Stimulated activated CD4-positive, alpha-beta T cell treated with anti-CD3 and anti-CD28 coated beads, TNF-alpha, amount 100 ng/mL, for 4 hours (primary cell): ENCODE measurements around the gene ELMOD1.

Experiments
- DNase-seq, 3 experiments: peaks; one replicate each; pipeline ENCODE4 v3.0.0-alpha.2; 2020; ENCODE audit warnings: low read depth in 3 of 3

ELMOD1 gene

GRCh38 chr11:107688322-107688918, 97.5 kb downstream of the ELMOD1 start:
- DNase-seq = no peak

DNA sequence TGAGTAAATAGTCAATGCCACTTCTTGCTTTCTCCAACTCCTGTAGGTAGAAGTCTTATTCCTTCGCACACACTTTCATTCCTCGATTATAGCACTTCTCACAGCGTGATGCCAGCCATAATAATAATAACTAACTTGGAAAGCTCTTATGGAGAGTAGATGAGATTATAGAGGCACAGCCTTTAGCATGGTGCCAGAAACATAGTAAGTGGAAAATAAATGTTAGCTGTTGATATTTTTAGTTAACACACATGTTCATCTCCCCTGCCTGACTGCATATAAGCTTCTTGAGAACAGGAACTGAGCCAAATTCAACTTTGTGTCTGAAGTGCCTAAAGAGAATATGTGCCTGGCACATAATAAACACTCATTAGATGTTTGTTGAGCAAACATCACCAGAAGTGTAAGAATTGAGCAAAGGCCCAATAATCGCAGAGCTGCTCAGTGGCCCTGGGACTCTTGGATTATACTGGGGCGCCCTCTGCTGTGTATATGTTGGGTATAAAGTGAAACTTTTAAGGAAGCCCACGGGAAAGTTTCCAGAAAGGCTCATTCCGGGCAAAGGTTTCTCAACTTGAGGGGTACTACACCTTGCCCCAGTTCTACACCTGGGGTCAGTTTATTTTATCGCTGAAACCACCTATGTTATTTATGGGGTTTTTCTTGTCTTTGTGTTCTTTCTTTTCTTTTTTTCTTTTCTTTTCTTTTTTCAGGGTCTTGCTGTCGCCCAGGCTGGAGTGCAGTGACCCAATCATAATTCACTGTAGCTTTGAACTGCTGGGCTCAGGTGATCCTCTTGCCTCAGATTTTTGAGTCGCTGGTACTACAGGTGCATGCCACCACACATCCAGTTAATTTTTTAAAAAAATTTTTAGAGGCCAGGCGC, 98.6 kb downstream of the ELMOD1 start:
- peak; percentile 17 to 18 (median 18) for DNase-seq

DNA sequence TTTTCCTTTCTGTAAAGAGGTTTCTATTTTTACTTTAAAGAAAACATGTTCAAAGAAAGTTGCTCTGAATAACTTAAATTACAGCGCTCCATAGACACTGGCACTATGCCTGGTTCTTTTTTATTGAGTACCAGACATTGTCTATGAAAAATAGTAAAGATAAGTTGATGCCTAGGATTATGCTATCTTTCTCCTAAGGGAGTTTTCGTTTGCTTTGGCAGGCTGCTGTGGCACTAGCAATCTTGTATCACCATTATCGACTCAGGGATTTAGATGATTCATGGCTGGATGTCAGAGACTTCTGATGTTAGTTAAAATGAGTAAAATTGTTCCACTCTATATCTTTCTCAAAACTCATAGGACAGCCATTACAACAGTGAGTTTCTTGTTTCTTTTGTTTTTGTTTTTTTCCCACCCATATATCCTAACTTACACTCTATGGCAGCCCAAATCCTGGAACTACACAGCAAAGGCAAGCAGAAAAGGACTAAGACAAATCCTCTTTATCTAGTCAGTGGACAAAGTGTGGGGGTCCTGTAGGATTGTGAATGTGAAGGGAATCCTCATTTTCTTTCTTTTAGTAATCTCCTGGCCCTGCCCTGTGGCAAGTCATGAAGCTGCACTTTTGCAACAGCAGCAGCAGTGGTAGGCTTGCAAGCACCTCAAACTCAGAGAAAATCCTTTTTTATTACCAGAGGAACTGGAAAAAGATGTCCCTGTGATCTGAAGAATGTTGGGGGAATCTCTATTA, 100.2 kb downstream of the ELMOD1 start:
- DNase-seq = no peak

DNA sequence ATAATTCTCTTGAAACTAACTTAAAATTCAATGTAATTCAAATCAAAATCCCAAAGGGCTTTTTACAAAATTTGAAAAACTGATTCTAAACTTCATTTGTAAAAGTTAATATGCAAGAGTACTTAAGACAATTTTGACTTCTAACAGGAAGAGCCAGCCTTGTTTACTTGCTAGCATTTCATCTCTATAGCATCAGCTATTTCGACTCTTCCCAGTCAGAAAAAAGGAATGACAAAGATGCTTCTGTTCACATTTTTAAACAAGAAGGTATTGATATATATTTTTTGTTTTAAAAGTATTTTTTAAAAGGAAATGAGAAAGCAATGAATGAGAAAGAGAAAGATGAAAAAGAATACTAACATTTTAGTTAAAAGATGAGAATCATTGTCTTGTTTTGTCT, 104.5 kb downstream of the ELMOD1 start:
- no peak for DNase-seq

DNA sequence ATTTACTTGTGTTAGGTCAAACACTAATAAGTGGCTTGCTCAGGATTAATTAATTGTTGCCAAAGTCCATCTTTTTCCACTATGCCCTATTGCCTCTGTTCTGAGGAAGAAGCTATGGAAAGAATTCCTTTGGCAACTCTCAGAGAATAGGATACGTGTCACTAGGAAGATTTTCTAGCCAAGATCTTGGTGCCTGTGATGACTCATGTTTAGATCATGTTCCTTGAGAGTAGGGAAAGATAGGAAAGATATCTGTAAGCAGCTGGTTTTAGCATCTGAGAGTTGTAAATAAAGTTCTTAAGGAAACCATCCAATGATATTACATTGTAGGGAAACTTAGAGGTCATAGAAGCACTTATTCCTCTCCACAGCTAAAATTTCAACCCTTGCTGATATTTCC, 105.2 kb downstream of the ELMOD1 start:
- DNase-seq = no peak

- no peak for DNase-seq
These were observed 106.3 kb downstream of the ELMOD1 start for GRCh38 chr11:107697291-107697690.

- DNase-seq = no peak
These were observed 108.7 kb downstream of the ELMOD1 start for GRCh38 chr11:107699371-107700285.

DNA sequence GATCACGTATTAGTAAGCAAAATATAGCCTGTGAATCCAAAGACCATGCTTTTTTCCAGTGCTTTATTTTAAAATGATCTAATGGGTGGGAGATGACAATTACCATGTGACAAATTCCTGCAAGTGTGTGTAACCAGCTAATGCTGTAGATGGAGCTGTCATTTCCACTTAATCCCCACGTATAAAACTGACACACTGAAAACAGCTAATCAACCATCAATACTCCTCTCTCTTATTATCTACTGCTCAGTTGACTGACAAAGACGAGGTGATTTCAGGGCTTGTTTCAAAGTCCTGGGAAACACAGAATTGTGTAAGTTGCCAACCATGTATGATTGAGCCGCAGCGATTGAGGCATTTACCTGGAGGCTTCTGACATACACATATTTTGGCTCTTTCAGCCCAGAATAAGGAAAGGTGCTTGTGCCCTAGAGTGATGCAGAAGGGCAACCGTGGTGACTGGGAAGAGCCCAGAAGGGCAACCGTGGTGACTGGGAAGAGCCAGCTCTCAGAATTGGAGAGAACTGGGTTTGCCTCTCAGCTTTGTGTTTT, 111.2 kb downstream of the ELMOD1 start:
- no peak for DNase-seq

- DNase-seq = no peak
These were observed 111.8 kb downstream of the ELMOD1 start for GRCh38 chr11:107702723-107703122.

DNA sequence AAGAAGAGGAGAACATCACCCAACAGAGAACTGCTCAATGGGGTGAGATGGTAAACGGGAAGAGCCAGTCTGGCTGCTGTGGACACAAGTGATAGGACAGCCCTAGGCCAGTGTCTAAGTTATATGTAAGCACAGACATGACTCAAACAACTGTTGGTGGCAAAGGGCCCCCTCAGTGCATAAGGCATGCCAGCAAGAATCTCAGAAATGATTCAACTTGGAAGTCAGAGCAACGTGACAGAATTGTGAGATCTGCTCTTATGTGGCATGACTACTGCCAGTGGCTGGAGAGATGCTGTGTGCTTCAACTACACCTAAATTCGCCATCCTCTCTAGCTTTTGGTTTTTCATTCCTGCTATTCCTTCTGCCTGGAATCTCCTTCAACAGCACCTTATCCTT, 113.5 kb downstream of the ELMOD1 start:
- DNase-seq = no peak

GRCh38 chr11:107705027-107705426, 114.1 kb downstream of the ELMOD1 start:
- DNase-seq = no peak

- no peak for DNase-seq
These were observed 115.6 kb downstream of the ELMOD1 start for GRCh38 chr11:107706531-107706930.

DNA sequence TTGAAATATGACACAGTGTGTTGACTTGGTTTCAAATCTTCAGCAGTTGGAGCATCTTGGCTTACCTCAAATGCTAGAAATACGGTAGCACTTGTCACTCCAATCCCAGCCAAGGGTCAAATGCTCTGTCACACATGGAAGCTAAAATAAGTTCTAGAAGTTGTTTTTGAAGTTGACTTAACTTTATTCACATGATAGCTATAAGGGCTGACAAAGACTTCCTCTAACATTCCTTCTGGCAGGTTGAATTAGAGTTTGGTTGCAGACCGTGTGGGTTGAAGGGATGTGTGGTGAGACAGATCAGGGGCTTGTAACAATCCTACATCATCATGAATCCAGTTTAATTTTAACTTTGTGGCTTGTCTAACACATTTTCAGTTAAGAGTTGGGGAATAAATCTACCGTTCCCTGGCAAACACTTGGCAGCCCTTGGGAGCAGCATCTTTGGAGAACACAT, 116.3 kb downstream of the ELMOD1 start:
- no peak for DNase-seq

DNA sequence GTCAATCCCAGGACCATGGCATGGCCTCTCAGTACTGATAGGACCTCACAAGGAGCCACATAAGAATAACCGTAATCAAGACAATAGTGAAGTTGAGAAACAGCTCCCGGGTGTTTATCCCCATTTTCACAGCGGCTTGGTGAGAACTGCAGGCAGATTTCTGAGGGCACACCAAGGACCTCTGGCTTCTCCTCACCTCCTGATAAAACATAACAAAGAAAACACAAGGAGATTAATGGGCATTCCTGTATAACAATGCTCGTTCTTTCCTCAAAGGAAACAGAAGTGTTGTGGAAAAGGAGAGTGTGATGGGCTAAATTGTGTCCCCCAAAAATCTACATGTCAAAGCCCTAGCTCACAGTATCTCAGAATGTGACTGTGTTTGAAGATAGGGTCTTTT, 116.9 kb downstream of the ELMOD1 start:
- DNase-seq = no peak

DNA sequence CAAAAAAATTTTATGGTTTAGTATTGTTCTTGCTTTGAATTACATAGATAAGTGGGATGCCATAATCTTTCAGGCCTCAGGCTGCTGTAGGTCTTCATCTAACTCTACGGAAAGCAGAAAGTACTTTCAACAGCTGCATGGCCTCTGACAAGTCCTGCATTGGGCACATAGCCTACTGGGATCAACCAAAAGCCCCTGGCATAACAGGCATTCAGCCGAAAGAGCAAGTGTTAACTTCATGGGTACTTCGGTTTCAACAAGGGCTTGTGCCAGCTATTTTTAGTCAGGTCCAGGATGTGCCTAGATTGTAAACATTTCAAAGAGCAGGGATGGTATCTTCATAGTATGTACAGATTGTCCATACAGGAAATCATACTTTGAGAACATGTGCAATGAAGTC, 117.8 kb downstream of the ELMOD1 start:
- no peak for DNase-seq

DNA sequence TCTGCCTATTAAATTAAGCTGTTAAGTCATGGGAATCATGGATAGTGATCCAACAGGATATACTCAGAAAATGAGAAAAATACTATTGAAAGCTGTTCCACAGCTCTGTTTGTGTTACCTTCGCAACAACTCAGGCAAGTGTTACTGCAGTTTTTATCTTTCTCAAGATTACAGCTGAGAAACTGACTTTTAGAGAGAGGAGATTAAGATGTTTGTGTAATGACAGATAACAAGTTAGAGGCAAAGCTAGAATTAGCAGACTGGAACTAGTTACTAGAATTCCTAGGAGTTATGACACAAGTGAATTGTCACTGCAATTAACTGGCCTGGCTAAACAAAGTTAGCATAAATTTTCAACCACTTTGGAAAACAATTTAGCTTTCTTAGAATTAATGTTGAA, 119.4 kb downstream of the ELMOD1 start:
- DNase-seq = no peak

GRCh38 chr11:107711861-107712755, 121.2 kb downstream of the ELMOD1 start, which contains the start of gene SLN:
SLN (minus strand) TSS chr11:107712056.
- no peak for DNase-seq

- DNase-seq = no peak
These were observed 122.1 kb downstream of the ELMOD1 start for GRCh38 chr11:107713009-107713408.
